Measurements from ENCODE around the gene TBC1D7.

The TBC1D7 gene

DNA sequence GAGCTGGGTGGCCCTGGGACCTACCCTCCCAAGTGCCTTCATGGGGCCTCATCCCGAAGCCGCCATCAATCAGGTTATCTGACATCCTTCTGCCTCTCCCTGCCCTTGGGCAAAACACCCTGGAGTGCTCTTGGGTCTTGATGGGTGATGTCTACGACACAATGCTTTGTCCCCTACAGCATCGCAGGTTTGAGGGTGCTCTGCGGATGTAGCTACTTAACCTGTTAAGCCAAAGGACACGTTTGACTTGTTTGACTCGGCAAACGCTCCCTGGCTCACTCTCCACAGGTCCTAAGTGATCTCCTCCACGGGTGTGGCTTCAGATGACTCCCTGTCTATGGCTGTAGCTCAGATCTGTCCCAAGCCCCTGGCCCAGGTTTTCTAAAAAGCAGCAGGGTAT is 35.6 kb downstream of the TBC1D7 start:
- no peak for TF ChIP-seq JUND (IDR thresholded peaks at IDR 0.05; ENCODE audit: low read depth)

GRCh38 chr6:13290335-13290734 is 38.0 kb downstream of the TBC1D7 start:
- no peak for DNase-seq (ENCODE audit: low read depth in 1 of 2, low spot score in 1 of 2)
- no peak for TF ChIP-seq JUND (IDR thresholded peaks at IDR 0.05; ENCODE audit: low read depth)
- in situ Hi-C loops (cut with HindIII; ENCODE audit: low pct_unique_long_range_greater_than_20kb, low sequenced_read_pairs): no loop called here

More for the DNA sequence above, 35.6 kb downstream of the TBC1D7 start:
- in situ Hi-C loops (cut with HindIII; ENCODE audit: low pct_unique_long_range_greater_than_20kb, low sequenced_read_pairs): no loop called here
- no peak for DNase-seq (ENCODE audit: low read depth in 1 of 2, low spot score in 1 of 2)

DNA sequence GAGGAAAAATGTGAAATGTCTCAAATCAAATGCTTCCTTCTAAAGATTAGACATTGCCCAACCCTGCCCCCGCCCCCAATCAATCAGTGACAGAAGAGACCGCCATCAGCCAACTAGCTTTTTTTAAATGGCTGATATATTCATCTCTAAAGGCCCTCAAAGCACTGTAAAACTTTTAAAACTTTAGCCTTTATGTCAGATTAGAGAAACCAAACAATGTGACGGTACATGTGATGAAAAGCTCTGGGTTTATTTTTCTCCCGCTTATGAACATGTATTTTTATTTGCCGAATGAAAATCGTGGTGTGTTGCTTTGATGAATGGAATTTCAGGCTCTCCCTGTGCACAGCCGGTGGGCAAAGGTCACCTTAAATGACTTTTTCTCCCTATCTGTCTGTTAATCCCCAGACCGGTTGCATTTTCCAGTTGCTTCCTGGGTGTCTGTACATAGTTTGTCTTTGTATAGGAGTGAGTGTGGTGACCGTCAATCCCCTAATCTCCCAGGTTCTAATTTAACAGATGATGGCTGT is 38.5 kb downstream of the TBC1D7 start:
- in situ Hi-C loops (cut with HindIII; ENCODE audit: low pct_unique_long_range_greater_than_20kb, low sequenced_read_pairs): no loop called here
- DNase-seq (ENCODE audit: low read depth in 1 of 2, low spot score in 1 of 2): no peak
- TF ChIP-seq JUND (IDR thresholded peaks at IDR 0.05; ENCODE audit: low read depth): no peak

DNA sequence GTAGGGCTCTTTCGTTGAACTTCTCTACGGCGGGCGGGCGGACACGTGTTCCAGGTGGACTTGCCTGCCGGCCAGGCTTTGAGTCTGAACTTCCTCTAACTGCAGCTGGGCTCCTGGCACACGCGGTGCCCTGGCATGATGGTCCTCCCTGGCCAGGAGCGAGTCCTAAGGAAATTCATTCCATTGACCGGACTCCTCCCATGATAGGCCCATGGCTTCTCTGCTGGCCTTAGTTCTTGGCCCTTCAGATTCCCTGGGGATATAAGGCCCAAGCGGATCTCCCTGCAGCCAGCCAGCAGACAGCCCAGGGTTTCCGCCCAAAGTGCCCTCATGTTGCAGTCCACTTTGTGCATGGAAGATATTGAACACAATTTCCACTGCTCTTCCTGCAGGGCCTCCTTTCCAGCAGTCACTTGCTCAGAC is 39.4 kb downstream of the TBC1D7 start:
- no peak for DNase-seq (ENCODE audit: low read depth in 1 of 2, low spot score in 1 of 2)
- in situ Hi-C loops (cut with HindIII; ENCODE audit: low pct_unique_long_range_greater_than_20kb, low sequenced_read_pairs): no loop called here
- TF ChIP-seq JUND (IDR thresholded peaks at IDR 0.05; ENCODE audit: low read depth): no peak

- TF ChIP-seq JUND (IDR thresholded peaks at IDR 0.05; ENCODE audit: low read depth): no peak
- DNase-seq (ENCODE audit: low read depth in 1 of 2, low spot score in 1 of 2): no peak
- in situ Hi-C loops (cut with HindIII; ENCODE audit: low pct_unique_long_range_greater_than_20kb, low sequenced_read_pairs): no loop called here
Observed at GRCh38 chr6:13288481-13288880, 39.9 kb downstream of the TBC1D7 start.

- no peak for DNase-seq (ENCODE audit: low read depth in 1 of 2, low spot score in 1 of 2)
- in situ Hi-C loops (cut with HindIII; ENCODE audit: low pct_unique_long_range_greater_than_20kb, low sequenced_read_pairs): no loop called here
Observed at GRCh38 chr6:13287104-13287503, 41.2 kb downstream of the TBC1D7 start.

DNA sequence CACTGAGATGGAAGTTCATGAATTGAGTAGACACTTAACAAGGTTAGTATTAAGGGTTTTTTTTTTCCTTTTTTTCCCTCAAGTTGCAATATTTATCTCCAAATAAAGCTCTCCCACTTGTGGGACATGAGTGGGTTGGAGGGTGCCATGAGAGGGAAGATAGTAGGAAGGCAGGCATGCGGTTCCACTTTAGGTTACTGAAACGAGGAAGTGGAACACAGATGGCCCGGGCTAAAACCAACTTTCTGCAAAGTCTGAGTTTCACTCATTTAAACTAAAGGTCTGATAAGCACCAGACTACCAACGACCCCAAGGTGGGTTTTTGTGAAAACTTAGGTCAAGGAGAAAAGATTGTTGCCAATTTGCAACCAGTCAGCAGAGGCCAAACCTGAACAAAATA is 42.2 kb downstream of the TBC1D7 start:
- DNase-seq (ENCODE audit: low read depth in 1 of 2, low spot score in 1 of 2): no peak
- no peak for TF ChIP-seq JUND (IDR thresholded peaks at IDR 0.05; ENCODE audit: low read depth)
- in situ Hi-C loops (cut with HindIII; ENCODE audit: low pct_unique_long_range_greater_than_20kb, low sequenced_read_pairs): no loop called here

More at GRCh38 chr6:13287104-13287503, 41.2 kb downstream of the TBC1D7 start:
- TF ChIP-seq JUND (IDR thresholded peaks at IDR 0.05; ENCODE audit: low read depth): no peak

GRCh38 chr6:13285705-13286104 is 42.6 kb downstream of the TBC1D7 start:
- TF ChIP-seq JUND (IDR thresholded peaks at IDR 0.05; ENCODE audit: low read depth): no peak
- DNase-seq (ENCODE audit: low read depth in 1 of 2, low spot score in 1 of 2): no peak
- in situ Hi-C loops (cut with HindIII; ENCODE audit: low pct_unique_long_range_greater_than_20kb, low sequenced_read_pairs): no loop called here

DNA sequence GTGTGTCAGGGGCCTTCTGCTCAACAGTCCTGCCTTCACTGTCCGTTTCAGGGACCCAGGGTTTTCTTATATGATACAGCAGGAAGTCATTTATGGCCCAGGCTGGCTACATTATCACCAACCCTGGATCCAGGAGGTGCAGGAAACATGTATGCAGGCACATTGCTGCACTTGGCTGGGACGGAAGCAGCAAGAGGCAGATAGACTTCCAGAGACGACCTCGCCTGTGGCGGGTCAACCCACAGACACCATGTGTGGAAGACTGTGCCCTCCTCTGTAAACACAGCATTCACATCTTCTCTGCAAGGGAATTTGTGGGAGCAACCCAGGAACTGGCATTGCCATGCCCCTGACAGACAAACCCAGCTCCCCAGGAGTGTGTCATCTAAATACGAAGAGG is 43.7 kb downstream of the TBC1D7 start:
- no peak for TF ChIP-seq JUND (IDR thresholded peaks at IDR 0.05; ENCODE audit: low read depth)
- in situ Hi-C loops (cut with HindIII; ENCODE audit: low pct_unique_long_range_greater_than_20kb, low sequenced_read_pairs): no loop called here

GRCh38 chr6:13283331-13283730 is 45.0 kb downstream of the TBC1D7 start:
- no peak for DNase-seq (ENCODE audit: low read depth in 1 of 2, low spot score in 1 of 2)
- TF ChIP-seq JUND (IDR thresholded peaks at IDR 0.05; ENCODE audit: low read depth): no peak
- in situ Hi-C loops (cut with HindIII; ENCODE audit: low pct_unique_long_range_greater_than_20kb, low sequenced_read_pairs): no loop called here

More for the DNA sequence above, 43.7 kb downstream of the TBC1D7 start:
- no peak for DNase-seq (ENCODE audit: low read depth in 1 of 2, low spot score in 1 of 2)

DNA sequence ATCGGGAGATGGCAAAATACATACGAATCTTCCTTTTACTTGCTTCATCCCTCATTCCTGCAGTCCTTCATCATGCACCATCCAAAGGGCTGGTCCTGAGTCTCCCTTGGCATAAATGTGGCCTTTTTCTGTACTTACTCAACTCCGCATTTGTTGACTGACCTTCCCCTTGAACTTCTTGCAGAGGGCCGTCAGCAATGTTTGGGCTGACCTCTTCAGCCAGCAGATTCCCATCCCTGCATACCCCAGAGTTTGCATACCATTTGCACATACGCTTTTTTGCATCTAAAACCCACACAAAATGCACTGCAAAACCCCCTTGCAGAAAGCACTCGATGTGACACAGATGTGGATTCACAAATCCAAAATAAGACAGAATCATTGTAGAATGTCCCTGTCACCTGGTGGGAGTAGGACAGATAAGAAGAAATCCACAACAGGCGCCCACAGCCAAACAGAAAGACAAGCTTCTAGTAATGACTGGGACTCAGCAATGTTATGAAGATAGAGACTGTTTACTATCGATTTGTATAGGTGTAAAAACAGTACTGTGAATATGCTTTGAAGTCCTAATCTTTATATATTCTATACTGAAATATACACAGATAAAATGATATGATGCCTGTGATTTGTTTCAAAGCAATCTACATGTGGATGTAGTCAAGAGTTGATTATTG is 45.8 kb downstream of the TBC1D7 start:
- TF ChIP-seq JUND (IDR thresholded peaks at IDR 0.05; ENCODE audit: low read depth): no peak
- in situ Hi-C loops (cut with HindIII; ENCODE audit: low pct_unique_long_range_greater_than_20kb, low sequenced_read_pairs): no loop called here
- DNase-seq (ENCODE audit: low read depth in 1 of 2, low spot score in 1 of 2): no peak

DNA sequence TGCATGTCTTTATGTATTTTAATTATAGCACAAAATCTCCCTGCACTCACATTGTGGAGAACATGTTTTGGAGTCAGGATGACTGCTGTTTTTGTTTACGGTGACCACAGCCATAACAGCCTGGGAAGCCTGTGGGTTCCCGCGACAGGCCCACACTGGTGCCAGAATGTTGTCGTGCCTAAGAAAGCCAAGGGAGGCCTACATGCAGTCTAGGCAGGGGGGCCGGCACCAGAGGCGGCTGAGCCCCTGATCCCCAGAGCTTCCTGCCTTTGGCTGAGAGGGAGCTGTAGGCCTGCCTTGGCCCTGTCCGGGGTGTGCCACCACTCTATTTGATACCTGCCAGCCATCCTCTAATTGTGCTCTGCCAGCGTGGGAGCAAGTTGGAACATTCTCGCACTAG is 46.7 kb downstream of the TBC1D7 start:
- no peak for DNase-seq (ENCODE audit: low read depth in 1 of 2, low spot score in 1 of 2)
- in situ Hi-C loops (cut with HindIII; ENCODE audit: low pct_unique_long_range_greater_than_20kb, low sequenced_read_pairs): no loop called here
- no peak for TF ChIP-seq JUND (IDR thresholded peaks at IDR 0.05; ENCODE audit: low read depth)

DNA sequence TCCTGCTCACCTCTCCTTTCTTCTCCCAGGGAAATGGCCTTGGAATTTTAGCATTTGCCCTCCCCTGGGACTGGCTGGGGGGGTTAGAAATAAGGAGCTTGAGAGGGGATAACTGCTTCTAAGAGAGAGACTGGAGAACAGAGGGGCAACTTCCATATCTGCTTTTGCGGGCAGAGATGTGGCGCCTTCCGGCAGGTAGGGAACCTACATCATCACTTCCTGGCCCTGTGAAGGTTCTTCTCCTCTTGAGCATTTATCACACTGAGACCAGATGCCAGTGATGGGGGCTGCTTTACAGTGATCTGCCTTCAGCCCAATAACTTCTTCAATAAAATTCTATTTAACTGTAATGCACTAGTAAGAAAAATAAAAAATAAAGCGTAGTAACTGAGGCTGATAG is 48.1 kb downstream of the TBC1D7 start:
- TF ChIP-seq JUND (IDR thresholded peaks at IDR 0.05; ENCODE audit: low read depth): no peak
- in situ Hi-C loops (cut with HindIII; ENCODE audit: low pct_unique_long_range_greater_than_20kb, low sequenced_read_pairs): no loop called here
- DNase-seq (ENCODE audit: low read depth in 1 of 2, low spot score in 1 of 2): no peak

DNA sequence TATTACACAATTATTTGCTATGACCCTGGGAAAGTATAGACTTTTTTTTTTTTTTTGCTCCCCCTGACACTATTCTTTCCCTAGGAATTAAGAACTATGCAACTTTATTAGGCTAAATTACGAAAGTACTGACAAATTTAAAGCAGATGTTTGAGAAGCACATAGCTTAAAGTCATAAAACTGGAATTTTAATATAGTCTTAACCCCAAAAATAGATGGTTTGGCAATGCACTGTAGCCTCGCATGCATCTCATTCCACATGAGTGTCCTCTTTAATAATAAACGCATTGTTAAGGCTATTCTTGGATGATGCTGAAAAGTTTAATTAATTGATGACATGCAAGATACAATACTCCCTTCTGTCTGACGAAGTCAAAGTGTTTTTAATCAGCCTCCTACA is 49.3 kb downstream of the TBC1D7 start:
- no peak for TF ChIP-seq JUND (IDR thresholded peaks at IDR 0.05; ENCODE audit: low read depth)
- no peak for DNase-seq (ENCODE audit: low read depth in 1 of 2, low spot score in 1 of 2)
- in situ Hi-C loops (cut with HindIII; ENCODE audit: low pct_unique_long_range_greater_than_20kb, low sequenced_read_pairs): no loop called here

All from T47D (cell line).